Peyer's patch (tissue), 4 donors: ENCODE data around the gene MRGPRX1. TPM values are rescaled to one million over a fixed set of nuclear protein-coding genes. Genes with fewer than 3 reads are reported as not detected.
"Not testable (repeated sequence)": the region's sequence is repeated elsewhere in the genome, so short reads cannot be mapped to it uniquely, and the experiment has no call there.

ENCODE experiments used
- DNase-seq, 3 donors: peaks; one replicate each; pipeline ENCODE4 v3.0.0-alpha.2; 2017 to 2019
- H3K27ac ChIP-seq, 4 donors: fragments of 200-600 bp; sonication (generic); one replicate each; pipeline ENCODE4 v1.5.1; 2016 to 2019
- H3K27me3 ChIP-seq, 2 donors: fragments of 200-600 bp; sonication (generic); one replicate each; pipeline ENCODE4 v1.5.1; 2019
- H3K36me3 ChIP-seq, 3 donors: fragments of 200-600 bp; sonication (generic); one replicate each; pipeline ENCODE4 v1.5.1; 2016 to 2019
- H3K4me1 ChIP-seq, 4 donors: fragments of 200-600 bp; sonication (generic); one replicate each; pipeline ENCODE4 v1.5.1; 2016 to 2019
- H3K4me3 ChIP-seq, 4 donors: fragments of 200-600 bp; sonication (generic); 1 replicate in 3 of 4; 2 replicates in 1 of 4; pipeline ENCODE4 v1.5.1; 2016 to 2019; ENCODE audit warnings: mild to moderate bottlenecking in 1 of 4
- H3K9me3 ChIP-seq, 4 donors: fragments of 200-600 bp; sonication (generic); one replicate each; pipeline ENCODE4 v1.5.1; 2016 to 2019; ENCODE audit warnings: mild to moderate bottlenecking in 1 of 4
- POLR2A ChIP-seq, 2 donors: fragments of 450-650 bp; IDR thresholded peaks; one replicate each; pipeline ENCODE4 v1.5.1; 2017; ENCODE audit warnings: antibody characterized with exemption in 2 of 2, mild to moderate bottlenecking in 2 of 2, moderate library complexity in 2 of 2
- total RNA-seq, 4 donors: library from RNA; depleted of rRNA; stranded (reverse); fragments of >200 nt; gene quantifications; one replicate each; pipeline ENCODE4 v1.1.0, GENCODE V29; 2016
- TF ChIP-seq, protein P1 (sequence below), 6 experiments: fragments of 450-650 bp in 4 of 6; fragments of 200-600 bp in 2 of 6; sonication (generic) in 1 of 6; IDR thresholded peaks; one replicate each; pipeline ENCODE4 v1.5.1; 2017 to 2019; ENCODE audit warnings: antibody characterized with exemption in 6 of 6, mild to moderate bottlenecking in 3 of 6, moderate library complexity in 1 of 6

Gene MRGPRX1
- total RNA-seq, 4 donors from 2014 or later, result not detected

GRCh38 chr11:18934195-18934814 is 4.9 kb downstream of the MRGPRX1 start:
- Histone ChIP-seq H3K4me3 (no peak overlapping the region), H3K27ac (no peak overlapping the region), H3K27me3 (no peaks in the 10 kb centered on the region), H3K9me3 (no peaks in the 10 kb centered on the region), H3K36me3 (no peaks in the 10 kb centered on the region), H3K4me1 (no peaks in the 10 kb centered on the region)
- DNase-seq, result no peak
- no peak for TF ChIP-seq POLR2A (IDR thresholded peaks at IDR 0.05)
- TF ChIP-seq, protein P1, sequence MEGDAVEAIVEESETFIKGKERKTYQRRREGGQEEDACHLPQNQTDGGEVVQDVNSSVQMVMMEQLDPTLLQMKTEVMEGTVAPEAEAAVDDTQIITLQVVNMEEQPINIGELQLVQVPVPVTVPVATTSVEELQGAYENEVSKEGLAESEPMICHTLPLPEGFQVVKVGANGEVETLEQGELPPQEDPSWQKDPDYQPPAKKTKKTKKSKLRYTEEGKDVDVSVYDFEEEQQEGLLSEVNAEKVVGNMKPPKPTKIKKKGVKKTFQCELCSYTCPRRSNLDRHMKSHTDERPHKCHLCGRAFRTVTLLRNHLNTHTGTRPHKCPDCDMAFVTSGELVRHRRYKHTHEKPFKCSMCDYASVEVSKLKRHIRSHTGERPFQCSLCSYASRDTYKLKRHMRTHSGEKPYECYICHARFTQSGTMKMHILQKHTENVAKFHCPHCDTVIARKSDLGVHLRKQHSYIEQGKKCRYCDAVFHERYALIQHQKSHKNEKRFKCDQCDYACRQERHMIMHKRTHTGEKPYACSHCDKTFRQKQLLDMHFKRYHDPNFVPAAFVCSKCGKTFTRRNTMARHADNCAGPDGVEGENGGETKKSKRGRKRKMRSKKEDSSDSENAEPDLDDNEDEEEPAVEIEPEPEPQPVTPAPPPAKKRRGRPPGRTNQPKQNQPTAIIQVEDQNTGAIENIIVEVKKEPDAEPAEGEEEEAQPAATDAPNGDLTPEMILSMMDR (IDR thresholded peaks at IDR 0.05), result no peak

- no peak overlapping the region for H3K4me3 ChIP-seq
- no peaks in the 10 kb centered on the region for H3K27me3 ChIP-seq
- H3K27ac ChIP-seq, result no peak overlapping the region
- H3K9me3 ChIP-seq, result no peaks in the 10 kb centered on the region
- TF ChIP-seq POLR2A (IDR thresholded peaks at IDR 0.05), result no peak
- TF ChIP-seq, protein P1 (IDR thresholded peaks at IDR 0.05), result no peak
- no peak for DNase-seq
- H3K36me3 ChIP-seq, result no peaks in the 10 kb centered on the region
- H3K4me1 ChIP-seq, result no peaks in the 10 kb centered on the region
Measured at GRCh38 chr11:18927550-18928322, 11.5 kb downstream of the MRGPRX1 start.

GRCh38 chr11:18925426-18925825 is 13.8 kb downstream of the MRGPRX1 start:
- H3K4me3 ChIP-seq, DNase-seq, H3K36me3 ChIP-seq, H3K27me3 ChIP-seq, H3K27ac ChIP-seq, H3K9me3 ChIP-seq, H3K4me1 ChIP-seq: not testable (repeated sequence)

DNA sequence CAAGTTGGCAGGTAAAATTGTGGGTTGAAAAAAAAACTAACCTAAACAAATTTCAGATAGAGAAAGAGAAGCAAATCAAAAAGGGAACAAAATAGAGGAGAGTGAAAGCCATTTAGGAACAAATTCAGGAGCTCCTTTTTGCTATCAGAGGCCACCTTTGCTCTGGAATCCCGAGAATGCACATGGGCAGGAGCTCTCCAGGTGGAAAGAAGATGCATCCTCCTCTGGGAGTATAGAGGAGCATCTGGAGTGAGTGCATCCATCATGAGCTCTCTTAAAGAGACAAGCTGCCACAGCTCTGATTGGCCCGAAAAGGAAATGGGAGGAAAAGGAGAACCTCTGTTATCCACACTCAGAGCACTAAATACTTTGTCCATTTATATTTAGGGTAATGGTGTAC is 26.3 kb downstream of the MRGPRX1 start:
- DNase-seq, result no peak
- Histone ChIP-seq H3K4me1 (no peaks in the 10 kb centered on the region), H3K27ac (no peak overlapping the region), H3K27me3 (no peaks in the 10 kb centered on the region), H3K36me3 (no peaks in the 10 kb centered on the region), H3K4me3 (no peak overlapping the region), H3K9me3 (no peaks in the 10 kb centered on the region)
- no peak for TF ChIP-seq POLR2A (IDR thresholded peaks at IDR 0.05)

DNA sequence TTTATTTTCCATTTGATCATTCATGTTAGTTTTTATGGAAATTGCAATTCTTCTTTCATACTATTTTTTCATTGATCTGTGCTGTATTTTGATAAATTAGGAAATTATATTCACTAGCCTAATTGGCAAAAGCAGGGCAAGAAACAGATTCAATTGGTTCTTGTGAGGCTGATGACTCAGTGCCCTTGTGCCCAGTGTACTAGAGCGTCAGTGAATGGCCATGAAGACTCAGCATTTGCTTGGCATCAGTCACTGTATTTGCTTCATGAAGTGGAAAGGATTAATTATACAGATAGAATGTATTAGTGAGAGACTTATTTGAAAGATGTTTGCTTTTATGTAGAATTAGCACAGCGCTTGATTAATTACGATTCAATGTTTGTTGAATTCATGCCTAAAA is 31.8 kb downstream of the MRGPRX1 start:
- no peak for DNase-seq
- TF ChIP-seq, protein P1 (IDR thresholded peaks at IDR 0.05), result no peak
- no peak for TF ChIP-seq POLR2A (IDR thresholded peaks at IDR 0.05)
- Histone ChIP-seq H3K4me1 (no peaks in the 10 kb centered on the region), H3K4me3 (no peak overlapping the region), H3K36me3 (no peaks in the 10 kb centered on the region), H3K27ac (no peak overlapping the region), H3K27me3 (no peaks in the 10 kb centered on the region), H3K9me3 (no peaks in the 10 kb centered on the region)

DNA sequence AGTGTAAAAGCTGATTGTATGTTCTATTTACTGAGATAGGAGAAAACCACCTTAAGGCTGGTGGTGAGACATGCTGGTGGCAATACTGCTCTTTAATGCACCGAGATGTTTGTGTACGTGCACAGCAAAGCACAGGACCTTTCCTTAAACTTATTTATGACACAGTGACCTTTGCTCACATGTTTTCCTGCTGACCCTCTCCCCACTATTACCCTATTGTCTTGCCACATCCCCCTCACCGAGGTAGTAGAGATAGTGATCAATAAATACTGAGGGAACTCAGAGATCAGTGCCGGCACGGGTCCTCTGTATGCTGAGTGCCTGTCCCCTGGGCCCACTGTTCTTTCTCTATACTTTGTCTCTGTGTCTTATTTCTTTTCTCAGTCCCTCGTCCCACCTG is 38.6 kb downstream of the MRGPRX1 start:
- H3K4me1 ChIP-seq, H3K36me3 ChIP-seq, H3K4me3 ChIP-seq, H3K27ac ChIP-seq, H3K9me3 ChIP-seq, H3K27me3 ChIP-seq, DNase-seq: not testable (repeated sequence)

GRCh38 chr11:18900151-18900611 is 39.0 kb downstream of the MRGPRX1 start:
- not testable (repeated sequence) for H3K9me3 ChIP-seq, DNase-seq

GRCh38 chr11:18891712-18892111 is 47.5 kb downstream of the MRGPRX1 start:
- H3K27me3 ChIP-seq, H3K4me3 ChIP-seq, DNase-seq, H3K4me1 ChIP-seq, H3K27ac ChIP-seq, H3K9me3 ChIP-seq, H3K36me3 ChIP-seq: not testable (repeated sequence)

More at GRCh38 chr11:18900151-18900611, 39.0 kb downstream of the MRGPRX1 start:
- not testable (repeated sequence) for H3K36me3 ChIP-seq, H3K27ac ChIP-seq, H3K27me3 ChIP-seq, H3K4me3 ChIP-seq, H3K4me1 ChIP-seq
